Measurements from ENCODE around the gene MTMR10.

MTMR10 gene

DNA sequence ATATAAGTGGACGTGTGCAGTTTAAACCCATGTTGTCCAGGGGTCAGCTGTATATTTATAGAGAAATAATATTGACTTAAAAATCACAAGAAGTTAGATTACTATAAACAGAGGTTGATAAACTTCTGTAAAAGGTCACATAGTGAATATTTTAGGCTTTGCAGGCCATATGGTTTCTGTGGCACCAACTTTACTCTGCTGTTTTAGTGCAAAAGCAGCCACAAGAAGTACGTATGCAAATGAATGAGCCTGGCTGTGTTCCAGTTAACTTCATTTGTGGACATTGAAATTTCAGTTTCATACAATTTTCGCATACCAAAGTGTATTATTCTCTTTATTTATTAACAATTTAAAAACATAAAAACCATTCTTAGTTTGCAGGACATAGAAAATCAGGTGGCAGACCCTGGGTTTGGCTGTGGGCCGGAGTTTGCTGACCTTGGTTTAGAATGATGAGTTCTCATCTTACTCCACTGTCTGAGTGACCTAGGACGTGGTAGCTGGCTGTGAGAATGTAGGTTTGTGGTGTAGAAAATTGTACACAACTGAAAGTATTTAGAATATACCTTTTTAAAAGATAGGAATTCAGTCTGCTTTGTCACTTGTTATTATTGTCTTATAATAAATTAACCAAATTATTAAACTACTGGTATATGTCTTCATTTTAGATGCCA is 71.4 kb downstream of the MTMR10 start:
- DNase-seq (ENCODE audit: low spot score), result no peak

DNA sequence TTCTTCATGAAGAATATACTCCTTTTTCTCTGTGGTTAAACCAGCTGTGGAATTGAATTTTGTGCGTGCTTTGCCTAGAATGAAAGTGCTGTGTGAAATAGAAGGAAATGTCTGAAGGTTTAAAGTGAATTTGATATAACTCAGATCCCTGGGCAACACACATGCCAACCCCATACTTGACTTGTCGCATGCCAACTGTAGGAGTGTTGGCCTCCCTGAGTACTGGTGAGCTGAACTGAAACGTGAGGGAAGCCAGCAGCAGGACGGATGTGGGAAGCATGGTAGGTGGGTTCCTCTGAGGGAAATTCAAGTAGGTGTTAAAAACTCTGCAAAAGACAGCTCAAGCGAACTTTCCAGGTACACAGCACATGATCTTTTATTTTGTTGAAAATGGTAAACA is 73.1 kb downstream of the MTMR10 start:
- DNase-seq (ENCODE audit: low spot score), result no peak

DNA sequence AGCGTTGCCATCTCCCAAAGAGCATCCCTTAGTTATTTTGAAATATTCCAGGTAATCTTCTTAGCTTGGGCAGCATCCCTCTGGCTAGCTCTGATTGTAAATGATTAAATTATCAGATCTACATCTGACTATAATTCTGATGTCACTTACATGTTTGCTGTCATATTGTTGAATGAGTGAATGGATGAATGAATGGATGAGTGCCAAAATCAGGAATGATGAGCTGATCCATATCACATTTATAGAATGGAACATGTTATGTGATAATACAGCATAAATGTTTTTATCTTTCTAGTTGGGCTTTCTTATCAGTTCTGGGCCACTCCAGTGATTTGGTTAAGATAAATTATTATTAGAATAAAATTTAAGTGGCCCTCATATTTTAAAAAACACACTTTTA is 73.8 kb downstream of the MTMR10 start:
- DNase-seq (ENCODE audit: low spot score), result no peak

DNA sequence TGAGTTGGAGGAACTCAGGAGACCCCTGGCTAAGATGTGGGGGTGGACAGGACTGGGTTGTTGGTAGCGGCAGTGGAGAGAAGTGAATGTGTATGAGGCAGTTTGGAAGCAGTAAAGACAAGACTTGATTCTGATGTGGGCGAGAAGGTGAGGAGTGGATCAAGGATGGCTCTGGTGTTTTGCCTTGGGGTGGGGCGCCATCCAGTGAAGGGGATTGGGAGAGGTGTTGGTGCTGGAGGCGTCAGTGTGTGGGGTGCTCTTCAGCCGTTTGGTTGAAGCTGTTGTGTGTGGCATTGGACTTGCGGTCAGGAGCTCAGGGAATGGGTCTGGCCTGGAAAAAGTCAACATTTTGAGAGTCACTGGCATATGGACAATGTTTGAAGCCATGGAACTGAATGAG is 74.4 kb downstream of the MTMR10 start:
- DNase-seq (ENCODE audit: low spot score), result no peak

DNA sequence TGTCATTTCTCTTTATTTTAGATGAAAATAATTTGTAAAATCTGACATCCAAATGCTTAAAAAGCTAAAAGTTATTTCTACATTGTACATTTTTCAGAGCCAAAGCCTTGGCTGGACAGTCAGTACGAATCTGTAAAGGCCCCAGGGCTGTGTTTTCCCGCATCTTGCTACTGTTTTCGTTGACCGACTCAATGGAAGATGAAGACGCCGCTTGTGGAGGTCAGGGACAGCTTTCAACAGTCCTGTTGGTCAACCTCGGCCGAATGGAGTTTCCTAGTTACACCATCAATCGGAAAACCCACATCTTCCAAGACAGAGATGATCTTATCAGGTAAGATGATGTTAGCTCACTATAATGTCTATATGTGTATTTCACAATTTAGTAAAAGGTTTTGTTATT is 77.7 kb downstream of the MTMR10 start:
- DNase-seq (ENCODE audit: low spot score), result no peak

DNA sequence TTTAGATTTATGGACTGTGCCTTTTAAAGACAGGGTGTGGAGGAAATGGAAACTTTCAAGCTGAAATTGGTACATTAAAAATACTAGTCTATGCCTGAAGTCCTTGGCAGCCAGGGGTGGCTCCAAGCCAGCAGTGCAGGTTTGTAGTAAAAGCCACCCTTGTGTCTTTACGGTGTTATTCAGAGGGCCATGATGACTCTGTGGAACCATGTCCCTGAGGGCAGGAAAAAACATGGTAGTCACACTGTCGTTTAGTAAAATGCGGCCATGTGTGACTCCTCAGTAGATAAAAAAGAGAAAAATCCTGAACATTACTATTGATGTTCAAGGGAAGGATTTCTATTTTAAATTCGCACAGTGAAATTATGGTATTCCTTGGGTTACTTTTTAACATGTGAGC is 85.1 kb downstream of the MTMR10 start:
- no peak for DNase-seq (ENCODE audit: low spot score)

DNA sequence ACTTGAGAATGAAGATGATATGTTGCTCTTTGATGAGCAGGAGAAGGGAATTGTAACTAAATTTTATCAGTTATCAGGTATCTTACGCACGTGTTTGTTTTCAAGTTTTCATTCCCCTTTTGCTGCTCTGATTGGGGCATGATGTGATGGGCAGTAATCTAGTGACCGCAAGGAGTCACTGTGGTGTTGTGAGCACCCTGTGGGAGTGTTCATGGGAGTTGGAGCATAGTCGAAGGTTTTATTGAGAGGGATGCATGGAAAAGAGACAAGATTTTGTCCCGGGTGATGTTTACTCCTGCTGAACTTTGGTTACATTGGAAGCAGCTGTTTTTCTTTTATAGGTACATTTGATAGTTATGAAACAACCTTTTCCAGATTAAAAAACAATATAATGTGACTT is 85.6 kb downstream of the MTMR10 start:
- DNase-seq (ENCODE audit: low spot score), result no peak

DNA sequence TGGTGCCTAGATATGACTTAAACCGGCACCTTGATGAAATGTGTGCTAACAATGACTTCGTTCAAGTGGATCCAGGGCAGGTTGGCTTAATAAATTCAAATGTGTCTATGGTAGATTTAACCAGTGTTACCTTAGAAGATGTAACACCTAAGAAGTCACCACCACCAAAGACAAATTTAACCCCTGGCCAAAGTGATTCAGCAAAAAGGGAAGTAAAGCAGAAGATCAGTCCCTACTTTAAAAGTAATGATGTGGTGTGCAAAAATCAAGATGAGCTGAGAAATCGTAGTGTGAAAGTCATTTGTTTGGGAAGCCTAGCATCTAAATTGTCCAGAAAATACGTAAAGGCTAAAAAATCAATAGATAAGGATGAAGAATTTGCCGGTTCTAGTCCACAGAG is 86.6 kb downstream of the MTMR10 start:
- DNase-seq (ENCODE audit: low spot score), result no peak

DNA sequence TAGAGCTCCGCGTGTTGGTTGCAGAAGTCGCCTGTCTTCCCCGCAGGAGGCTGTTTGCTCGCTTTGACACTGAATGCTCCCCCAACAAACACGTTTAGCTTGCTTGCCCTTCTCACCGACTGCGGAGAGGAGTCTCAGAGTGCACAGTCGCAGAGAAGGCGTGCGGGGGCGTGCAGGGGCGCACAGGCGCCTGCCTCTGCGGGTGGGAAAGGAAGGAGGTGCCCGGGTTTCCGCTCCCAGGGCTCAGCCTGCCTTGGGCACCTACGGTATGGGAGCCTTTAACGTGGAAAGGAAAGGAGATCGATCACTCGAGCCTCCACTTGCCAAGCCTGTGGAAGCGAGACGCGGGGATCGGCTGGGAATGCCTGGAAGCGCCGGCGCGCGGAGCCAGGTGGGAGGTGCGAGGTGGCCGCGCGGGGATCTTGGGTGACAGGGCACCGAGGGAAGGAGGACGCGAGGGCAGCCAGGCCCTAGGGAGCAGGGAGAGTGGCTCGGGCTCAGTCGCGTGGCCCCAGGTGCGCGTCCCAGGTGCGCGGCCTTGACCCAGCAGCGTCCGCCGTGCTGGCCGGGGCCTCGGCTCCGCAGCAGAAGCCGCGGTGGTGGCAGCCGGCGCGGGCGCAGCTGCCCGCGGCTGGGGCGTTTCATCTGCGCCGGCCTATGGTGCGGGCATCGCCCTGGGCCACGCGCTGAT is 87.8 kb downstream of the MTMR10 start, which contains the start of gene FAN1:
Gene FAN1 (plus strand): TSS at position 419 of the 691 bp plus-strand sequence. CDS start 749 bp downstream, outside the sequence.
- peak; percentile 91 for DNase-seq (ENCODE audit: low spot score)

DNA sequence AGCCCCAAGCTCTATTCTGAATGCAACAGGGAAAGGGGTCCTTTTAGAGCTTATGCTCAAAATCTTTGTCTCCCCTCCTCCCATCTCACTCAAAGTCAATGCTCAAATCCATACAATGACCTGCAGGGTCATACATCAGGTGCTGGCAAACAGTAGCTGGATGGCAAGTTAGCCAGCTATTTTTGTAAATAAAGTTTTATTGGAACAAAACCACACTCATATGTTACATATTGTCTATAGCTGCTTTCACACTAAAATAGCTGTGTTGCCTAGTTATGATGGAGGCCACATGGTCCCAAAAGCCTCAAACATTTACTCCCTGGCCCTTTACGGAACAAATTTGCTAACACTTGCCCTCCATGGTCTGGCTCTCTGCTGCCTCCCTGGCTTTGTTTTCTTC is 89.5 kb downstream of the MTMR10 start:
- no peak for DNase-seq (ENCODE audit: low spot score)

DNA sequence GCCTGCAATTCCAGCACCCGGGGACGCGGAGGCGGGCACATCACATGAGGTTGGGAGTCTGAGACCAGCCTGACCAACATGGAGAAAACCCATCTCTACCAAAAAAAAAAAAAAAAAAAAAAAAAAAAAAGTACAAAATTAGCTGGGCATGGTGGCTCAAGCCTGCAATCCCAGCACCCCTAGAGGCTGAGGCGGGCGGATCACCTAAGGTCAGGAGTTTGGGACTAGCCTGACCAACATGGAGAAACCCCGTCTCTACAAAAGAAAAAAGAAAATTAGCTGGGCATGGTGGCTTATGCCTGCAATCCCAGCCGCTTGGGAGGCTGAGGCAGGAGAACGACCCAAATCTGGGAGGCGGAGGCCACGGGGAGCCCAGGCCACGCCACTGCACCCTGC is 95.2 kb downstream of the MTMR10 start:
- DNase-seq (ENCODE audit: low spot score), result no peak

DNA sequence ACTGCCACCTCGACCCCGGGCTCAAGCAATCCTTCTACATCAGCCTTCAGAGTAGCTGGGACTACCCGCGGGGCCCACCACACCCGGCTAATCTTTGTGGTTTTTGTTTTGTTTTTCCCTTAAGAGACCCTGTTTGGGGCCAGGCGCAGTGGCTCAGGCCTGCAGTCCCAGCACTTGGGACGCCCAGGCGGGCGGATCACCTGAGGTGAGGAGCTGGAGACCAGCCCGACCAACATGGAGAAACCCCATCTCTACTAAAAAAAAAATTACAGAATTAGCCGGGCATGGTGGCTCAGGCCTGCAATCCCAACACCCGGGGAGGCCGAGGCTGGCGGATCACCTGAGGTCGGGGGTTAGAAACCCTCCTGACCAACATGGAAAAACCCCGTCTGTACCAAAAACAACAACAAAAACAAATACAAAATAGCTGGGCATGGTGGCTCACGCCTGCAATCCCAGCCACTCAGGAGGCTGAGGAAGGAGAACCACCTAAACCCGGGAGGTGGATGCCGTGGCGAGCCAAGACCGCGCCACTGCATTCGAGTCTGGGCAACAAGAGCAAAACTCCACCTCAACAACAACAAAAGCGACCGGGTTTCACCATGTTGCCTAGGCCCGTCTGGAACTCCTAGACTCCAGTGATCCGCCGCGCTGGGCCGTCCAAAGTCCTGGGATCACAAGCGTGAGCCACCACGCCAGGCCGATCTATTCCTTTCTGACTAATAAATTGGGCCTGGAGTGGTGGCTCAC is 95.8 kb downstream of the MTMR10 start:
- no peak for DNase-seq (ENCODE audit: low spot score)

DNA sequence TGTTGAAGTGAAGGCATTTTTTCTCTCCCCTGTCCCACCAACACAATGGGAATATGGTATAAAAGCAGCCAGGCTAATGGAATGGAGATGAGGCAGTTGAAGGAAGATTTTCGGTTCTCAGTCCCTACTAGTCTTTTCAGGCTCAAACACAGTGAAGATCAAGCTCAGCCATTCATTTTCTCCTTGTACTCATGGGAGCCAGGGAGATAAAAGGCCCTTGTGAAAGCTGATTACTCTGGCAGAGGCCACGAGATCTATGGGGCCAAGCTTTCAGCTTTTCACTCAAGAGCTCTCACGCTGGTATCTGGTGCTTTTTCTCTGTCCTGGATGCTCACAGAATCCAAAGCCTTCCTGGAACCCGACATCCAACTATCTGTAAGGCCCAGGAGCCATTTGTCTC is 102.2 kb downstream of the MTMR10 start:
- DNase-seq (ENCODE audit: low spot score), result no peak

Measured in left forelimb (tissue), 1 donor.